ENCODE results near the gene TGFBR3.

Gene TGFBR3

GRCh38 chr1:91847851-91848250 lies 38.1 kb downstream of the TGFBR3 start:
- Histone ChIP-seq H3K27me3 (ENCODE audit: insufficient read depth, low read length) (no peaks in the 10 kb centered on the region), H2AFZ (ENCODE audit: low read length) (no peak overlapping the region), H3K79me2 (ENCODE audit: insufficient read depth, low read length) (no peaks in the 10 kb centered on the region), H3K4me2 (ENCODE audit: low read length) (no peak overlapping the region), H3F3A (ENCODE audit: insufficient read depth, low read length) (no peaks in the 10 kb centered on the region), H3K9me2 (ENCODE audit: low read depth, low read length) (no peaks in the 10 kb centered on the region), H3K4me1 (ENCODE audit: insufficient read depth, low read length, severe bottlenecking) (no peaks in the 10 kb centered on the region), H3K27ac (ENCODE audit: low read depth, low read length, poor library complexity, severe bottlenecking) (no peak overlapping the region), H3K36me3 (ENCODE audit: insufficient read depth, low read length) (no peaks in the 10 kb centered on the region), H3K4me3 (ENCODE audit: low read depth, low read length, poor library complexity, severe bottlenecking) (no peak overlapping the region), H3K9ac (ENCODE audit: low read length) (no peak overlapping the region), H3K9me3 (ENCODE audit: low read length) (no peaks in the 10 kb centered on the region), H4K20me1 (ENCODE audit: insufficient read depth, low read length) (no peaks in the 10 kb centered on the region)
- TF ChIP-seq EZH2 (IDR thresholded peaks at IDR 0.05; ENCODE audit: borderline replicate concordance, low read length), result no peak
- no peak for TF ChIP-seq CTCF (IDR thresholded peaks at IDR 0.05; ENCODE audit: low read length)

- no peaks in the 10 kb centered on the region for H3K79me2 ChIP-seq (ENCODE audit: insufficient read depth, low read length)
- no peak overlapping the region for H3K27ac ChIP-seq (ENCODE audit: low read depth, low read length, poor library complexity, severe bottlenecking)
- H3K4me2 ChIP-seq (ENCODE audit: low read length), result no peak overlapping the region
Measured at GRCh38 chr1:91846639-91847013, 39.3 kb downstream of the TGFBR3 start.

GRCh38 chr1:91846007-91846638 lies 39.8 kb downstream of the TGFBR3 start:
- Histone ChIP-seq H3K27ac (ENCODE audit: low read depth, low read length, poor library complexity, severe bottlenecking) (no peak overlapping the region), H2AFZ (ENCODE audit: low read length) (no peak overlapping the region)

More at GRCh38 chr1:91846639-91847013, 39.3 kb downstream of the TGFBR3 start:
- no peak overlapping the region for H3K9ac ChIP-seq (ENCODE audit: low read length)
- H3K36me3 ChIP-seq (ENCODE audit: insufficient read depth, low read length), result no peaks in the 10 kb centered on the region
- H3K27me3 ChIP-seq (ENCODE audit: insufficient read depth, low read length), result no peaks in the 10 kb centered on the region
- H3K9me2 ChIP-seq (ENCODE audit: low read depth, low read length), result no peaks in the 10 kb centered on the region
- no peaks in the 10 kb centered on the region for H3F3A ChIP-seq (ENCODE audit: insufficient read depth, low read length)
- no peaks in the 10 kb centered on the region for H3K4me1 ChIP-seq (ENCODE audit: insufficient read depth, low read length, severe bottlenecking)
- no peak overlapping the region for H2AFZ ChIP-seq (ENCODE audit: low read length)
- no peak overlapping the region for H3K4me3 ChIP-seq (ENCODE audit: low read depth, low read length, poor library complexity, severe bottlenecking)
- TF ChIP-seq EZH2 (IDR thresholded peaks at IDR 0.05; ENCODE audit: borderline replicate concordance, low read length) (no peak), CTCF (IDR thresholded peaks at IDR 0.05; ENCODE audit: low read length) (no peak)
- H4K20me1 ChIP-seq (ENCODE audit: insufficient read depth, low read length), result no peaks in the 10 kb centered on the region
- no peaks in the 10 kb centered on the region for H3K9me3 ChIP-seq (ENCODE audit: low read length)

More at GRCh38 chr1:91846007-91846638, 39.8 kb downstream of the TGFBR3 start:
- TF ChIP-seq CTCF (IDR thresholded peaks at IDR 0.05; ENCODE audit: low read length), result no peak
- no peak for TF ChIP-seq EZH2 (IDR thresholded peaks at IDR 0.05; ENCODE audit: borderline replicate concordance, low read length)
- Histone ChIP-seq H3K36me3 (ENCODE audit: insufficient read depth, low read length) (no peaks in the 10 kb centered on the region), H3K4me1 (ENCODE audit: insufficient read depth, low read length, severe bottlenecking) (no peaks in the 10 kb centered on the region), H3K9ac (ENCODE audit: low read length) (no peak overlapping the region), H3K9me2 (ENCODE audit: low read depth, low read length) (no peaks in the 10 kb centered on the region), H3F3A (ENCODE audit: insufficient read depth, low read length) (no peaks in the 10 kb centered on the region), H3K27me3 (ENCODE audit: insufficient read depth, low read length) (no peaks in the 10 kb centered on the region; the same call in 1 of the 2 replicates), H3K79me2 (ENCODE audit: insufficient read depth, low read length) (no peaks in the 10 kb centered on the region), H3K9me3 (ENCODE audit: low read length) (no peaks in the 10 kb centered on the region), H3K4me2 (ENCODE audit: low read length) (no peak overlapping the region), H4K20me1 (ENCODE audit: insufficient read depth, low read length) (no peaks in the 10 kb centered on the region), H3K4me3 (ENCODE audit: low read depth, low read length, poor library complexity, severe bottlenecking) (no peak overlapping the region)
